GM12891 (cell line): ENCODE measurements around the gene RHOB.

Experiments
- PAX5 ChIP-seq: IDR thresholded peaks from 2 replicates; pipeline ENCODE4 v1.6.1; 2011; ENCODE audit warnings: low read length, moderate library complexity, mild to moderate bottlenecking; ENCODE audit not compliant: insufficient read depth, severe bottlenecking
- POLR2A ChIP-seq: IDR thresholded peaks from 2 replicates; pipeline ENCODE4 v1.6.1; 2011; ENCODE audit warnings: low read depth, low read length, control low read depth
- POLR2AphosphoS5 ChIP-seq: IDR thresholded peaks from 2 replicates; pipeline ENCODE4 v1.6.1; 2011; ENCODE audit warnings: low read depth, low read length, control low read depth
- SPI1 ChIP-seq: IDR thresholded peaks from 2 replicates; pipeline ENCODE4 v1.6.1; 2011; ENCODE audit warnings: low read depth, low read length, control low read depth
- TAF1 ChIP-seq: IDR thresholded peaks from 2 replicates; pipeline ENCODE4 v1.6.1; 2011; ENCODE audit warnings: low read depth, low read length, control low read depth

- TF ChIP-seq POLR2A = no peak
- no peak for TF ChIP-seq POLR2AphosphoS5
- TF ChIP-seq TAF1 = no peak
- no peak for TF ChIP-seq SPI1
- TF ChIP-seq PAX5 = no peak
Measured at GRCh38 chr2:20446255-20446916, 488 bp upstream of the RHOB start.
